ENCODE measurements around the gene PITX2. TPM values are rescaled to one million over a fixed set of nuclear protein-coding genes. Genes with fewer than 3 reads are reported as not detected.

PITX2 gene
- total RNA-seq, 1 experiment from 2014 or later, result 0.90 TPM

GRCh38 chr4:110639207-110640090, 16.6 kb upstream of the PITX2 start:
- no peaks in the 10 kb centered on the region for H3K4me1 ChIP-seq (ENCODE audit: insufficient read depth, low read length, poor library complexity, severe bottlenecking)
- no peak for TF ChIP-seq EZH2 (IDR thresholded peaks at IDR 0.05; ENCODE audit: borderline replicate concordance, low read depth, low read length, poor library complexity, severe bottlenecking)
- TF ChIP-seq, protein P1, sequence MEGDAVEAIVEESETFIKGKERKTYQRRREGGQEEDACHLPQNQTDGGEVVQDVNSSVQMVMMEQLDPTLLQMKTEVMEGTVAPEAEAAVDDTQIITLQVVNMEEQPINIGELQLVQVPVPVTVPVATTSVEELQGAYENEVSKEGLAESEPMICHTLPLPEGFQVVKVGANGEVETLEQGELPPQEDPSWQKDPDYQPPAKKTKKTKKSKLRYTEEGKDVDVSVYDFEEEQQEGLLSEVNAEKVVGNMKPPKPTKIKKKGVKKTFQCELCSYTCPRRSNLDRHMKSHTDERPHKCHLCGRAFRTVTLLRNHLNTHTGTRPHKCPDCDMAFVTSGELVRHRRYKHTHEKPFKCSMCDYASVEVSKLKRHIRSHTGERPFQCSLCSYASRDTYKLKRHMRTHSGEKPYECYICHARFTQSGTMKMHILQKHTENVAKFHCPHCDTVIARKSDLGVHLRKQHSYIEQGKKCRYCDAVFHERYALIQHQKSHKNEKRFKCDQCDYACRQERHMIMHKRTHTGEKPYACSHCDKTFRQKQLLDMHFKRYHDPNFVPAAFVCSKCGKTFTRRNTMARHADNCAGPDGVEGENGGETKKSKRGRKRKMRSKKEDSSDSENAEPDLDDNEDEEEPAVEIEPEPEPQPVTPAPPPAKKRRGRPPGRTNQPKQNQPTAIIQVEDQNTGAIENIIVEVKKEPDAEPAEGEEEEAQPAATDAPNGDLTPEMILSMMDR (conservative IDR thresholded peaks at IDR 0.05; ENCODE audit: low read depth, low read length), result no peak
- intact Hi-C loops (cut with micrococcal nuclease; ENCODE audit: unreplicated experiment), result loop anchor here (2.0 to 10.0 kb wide), 3 partner anchors 319 to 1393 kb away; no protein-coding TSS in a partner anchor
- ChIA-PET CTCF (no interaction called here), POLR2A (ENCODE audit: low non-redundant PET) (no interaction called here)
- no TSS peak for BruUV-seq (replicated peaks)
- H3K4me3 ChIP-seq (ENCODE audit: low read depth, low read length, poor library complexity, severe bottlenecking), result no peak overlapping the region
- no peaks in the 10 kb centered on the region for H3K36me3 ChIP-seq (ENCODE audit: insufficient read depth, low read length, poor library complexity, severe bottlenecking)
- no peak for DNase-seq (ENCODE audit: low spot score)
- no peaks in the 10 kb centered on the region for H3K9me3 ChIP-seq (ENCODE audit: low read depth, low read length, poor library complexity, severe bottlenecking)
- H3K27ac ChIP-seq (ENCODE audit: low read depth, low read length, poor library complexity, severe bottlenecking), result no peak overlapping the region
- H3K27me3 ChIP-seq (replicated peaks; ENCODE audit: insufficient read depth, low read depth, low read length, poor library complexity), result peaks cover 15% of the 10 kb centered on the region

- intact Hi-C loops (cut with micrococcal nuclease; ENCODE audit: unreplicated experiment), result loop anchor here (2.0 to 10.0 kb wide), 3 partner anchors 321 to 1394 kb away; no protein-coding TSS in a partner anchor
- no peak for DNase-seq (ENCODE audit: low spot score)
- no peaks in the 10 kb centered on the region for H3K4me1 ChIP-seq (ENCODE audit: insufficient read depth, low read length, poor library complexity, severe bottlenecking)
- TF ChIP-seq, protein P1 (conservative IDR thresholded peaks at IDR 0.05; ENCODE audit: low read depth, low read length), result no peak
- no peak for TF ChIP-seq EZH2 (IDR thresholded peaks at IDR 0.05; ENCODE audit: borderline replicate concordance, low read depth, low read length, poor library complexity, severe bottlenecking)
- no peaks in the 10 kb centered on the region for H3K9me3 ChIP-seq (ENCODE audit: low read depth, low read length, poor library complexity, severe bottlenecking)
- no peaks in the 10 kb centered on the region for H3K36me3 ChIP-seq (ENCODE audit: insufficient read depth, low read length, poor library complexity, severe bottlenecking)
- no peak overlapping the region for H3K4me3 ChIP-seq (ENCODE audit: low read depth, low read length, poor library complexity, severe bottlenecking)
- BruUV-seq (replicated peaks), result no TSS peak
- peaks cover 15% of the 10 kb centered on the region for H3K27me3 ChIP-seq (replicated peaks; ENCODE audit: insufficient read depth, low read depth, low read length, poor library complexity)
- POLR2A ChIA-PET (ENCODE audit: low non-redundant PET), result no interaction called here
- CTCF ChIA-PET, result interaction anchor here (1.5 kb wide), 1 partner anchor 992 kb away, joined by 7 read pairs; no protein-coding TSS in a partner anchor
- H3K27ac ChIP-seq (ENCODE audit: low read depth, low read length, poor library complexity, severe bottlenecking), result no peak overlapping the region
These were observed 15.3 kb upstream of the PITX2 start for GRCh38 chr4:110638089-110638746.

DNA sequence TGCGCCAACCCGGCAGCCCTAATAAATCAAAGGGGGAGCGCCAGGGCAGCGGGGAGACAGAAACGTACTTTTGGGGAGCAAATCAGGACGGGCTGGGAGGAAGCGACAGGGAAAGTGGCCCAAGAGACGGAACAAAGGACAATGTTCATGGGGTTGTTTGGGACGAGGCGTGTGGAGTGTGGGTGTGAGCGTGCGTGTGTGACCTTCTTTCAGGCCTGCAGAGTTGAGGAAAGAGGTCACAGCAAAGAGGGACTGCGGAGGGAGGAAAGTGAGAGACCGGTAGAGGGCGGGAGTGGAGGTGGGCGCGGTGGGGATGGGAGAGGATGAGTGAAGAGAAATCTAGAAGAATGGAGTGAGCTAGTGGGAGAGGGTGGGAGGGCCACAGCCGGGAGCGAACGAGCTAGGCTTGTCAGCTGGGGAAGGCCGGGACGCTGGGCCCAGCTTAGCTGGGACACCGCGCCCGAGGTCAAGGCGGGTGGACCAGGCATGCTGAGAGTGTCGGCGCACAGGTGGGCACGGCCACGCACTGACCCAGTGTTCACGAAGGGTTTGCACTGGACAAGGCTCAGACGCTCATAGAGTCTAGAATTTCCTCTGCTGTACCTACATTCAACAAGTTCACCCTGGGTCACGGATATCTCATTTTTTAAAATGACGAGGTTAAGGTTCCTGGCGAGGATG, 14.7 kb upstream of the PITX2 start:
- Histone ChIP-seq H3K4me1 (ENCODE audit: insufficient read depth, low read length, poor library complexity, severe bottlenecking) (no peaks in the 10 kb centered on the region), H3K27ac (ENCODE audit: low read depth, low read length, poor library complexity, severe bottlenecking) (no peak overlapping the region), H3K4me3 (ENCODE audit: low read depth, low read length, poor library complexity, severe bottlenecking) (peak overlapping the region; percentile 57), H3K9me3 (ENCODE audit: low read depth, low read length, poor library complexity, severe bottlenecking) (no peaks in the 10 kb centered on the region), H3K27me3 (replicated peaks; ENCODE audit: insufficient read depth, low read depth, low read length, poor library complexity) (peaks cover 14% of the 10 kb centered on the region), H3K36me3 (ENCODE audit: insufficient read depth, low read length, poor library complexity, severe bottlenecking) (no peaks in the 10 kb centered on the region)
- TF ChIP-seq EZH2 (IDR thresholded peaks at IDR 0.05; ENCODE audit: borderline replicate concordance, low read depth, low read length, poor library complexity, severe bottlenecking), result no peak
- TF ChIP-seq, protein P1 (conservative IDR thresholded peaks at IDR 0.05; ENCODE audit: low read depth, low read length), result peak; percentile 43; the same call in 1 of the 2 replicates
- peak; percentile 34 for DNase-seq (ENCODE audit: low spot score)
- intact Hi-C loops (cut with micrococcal nuclease; ENCODE audit: unreplicated experiment), result loop anchor here (2.0 to 10.0 kb wide), 3 partner anchors 321 to 1395 kb away; no protein-coding TSS in a partner anchor
- BruUV-seq (replicated peaks), result no TSS peak
- POLR2A ChIA-PET (ENCODE audit: low non-redundant PET), result no interaction called here
- CTCF ChIA-PET, result interaction anchor here (1.5 kb wide), 1 partner anchor 993 kb away, joined by 7 read pairs; no protein-coding TSS in a partner anchor

All from A673 (cell line).